ENCODE data around the gene ARHGAP40. TPM values are rescaled to one million over a fixed set of nuclear protein-coding genes. Genes with fewer than 3 reads are reported as not detected.

The ARHGAP40 gene
- total and polyA plus RNA-seq, 2 donors (not counting 3 experiments of a cell fraction or from before 2014, with no cell fraction given) = 0.18 to 0.20 TPM

GRCh38 chr20:38588303-38588702 lies 13.3 kb upstream of the ARHGAP40 start:
- intact Hi-C loops (cut with micrococcal nuclease) (no loop called here), dilution Hi-C loops (cut with MboI; ENCODE audit: extremely low pct_ligation_motif_present, low sequenced_read_pairs) (no loop called here)
- Histone ChIP-seq H3K27ac (ENCODE audit: insufficient read depth, low read depth, low read length) (no peak overlapping the region), H3K9me1 (replicated peaks; ENCODE audit: control insufficient read depth, extremely low read depth, insufficient read depth, low read length) (no peaks in the 10 kb centered on the region), H3K79me2 (ENCODE audit: control insufficient read depth, insufficient read depth, low read length) (no peaks in the 10 kb centered on the region), H3K9me3 (replicated peaks; ENCODE audit: control insufficient read depth, insufficient read depth, low read length) (no peaks in the 10 kb centered on the region), H3K4me3 (replicated peaks in 1 of 3; ENCODE audit: insufficient read depth in 1 of 3, low read depth in 1 of 3, low read length in 3 of 3) (no peak overlapping the region), H3K4me1 (ENCODE audit: control insufficient read depth, extremely low read depth, insufficient read depth, low read length) (no peaks in the 10 kb centered on the region), H4K20me1 (replicated peaks; ENCODE audit: control insufficient read depth, extremely low read depth, insufficient read depth, low read length) (no peaks in the 10 kb centered on the region), H3K36me3 (ENCODE audit: control insufficient read depth in 2 of 2, extremely low read depth in 1 of 2, insufficient read depth in 2 of 2, low read length in 2 of 2) (no peaks in the 10 kb centered on the region), H3K4me2 (ENCODE audit: insufficient read depth, low read length) (no peak overlapping the region), H3K27me3 (ENCODE audit: control insufficient read depth in 2 of 2, insufficient read depth in 2 of 2, low read length in 2 of 2) (peaks cover 0 to 5% of the 10 kb centered on the region in 2 experiments), H2AFZ (ENCODE audit: low read depth, low read length) (no peak overlapping the region), H3K9ac (replicated peaks; ENCODE audit: extremely low read depth, insufficient read depth, low read length) (no peak overlapping the region)
- TF ChIP-seq MYC (IDR thresholded peaks at IDR 0.05; ENCODE audit: low read depth, low read length) = no peak
- CTCF ChIA-PET = no interaction called here
- POLR2A ChIA-PET = no interaction called here
- FAIRE-seq (no peak), DNase-seq (ENCODE audit: low read depth, low spot score) (no peak)
- BruUV-seq (replicated peaks) = no TSS peak

DNA sequence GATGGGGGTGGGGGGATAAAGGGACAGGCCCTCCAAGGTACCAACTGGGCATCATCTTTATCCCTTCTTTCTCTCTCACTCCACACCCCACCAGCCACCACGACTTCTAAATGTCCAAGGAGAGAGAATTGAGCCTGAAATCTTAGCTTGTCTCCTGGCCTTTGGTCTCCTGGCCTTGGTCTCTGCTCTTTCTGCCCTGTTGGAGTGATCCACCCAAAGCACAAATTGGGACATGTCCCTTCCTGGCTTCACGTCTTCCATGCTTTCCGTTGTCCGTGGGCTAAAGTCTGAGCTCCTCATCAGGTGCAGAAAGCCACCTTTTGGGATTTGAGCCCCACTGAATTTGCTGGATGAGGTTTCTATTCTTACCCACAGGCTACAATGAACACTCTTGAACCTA lies 12.3 kb upstream of the ARHGAP40 start:
- Histone ChIP-seq H3K9ac (replicated peaks; ENCODE audit: extremely low read depth, insufficient read depth, low read length) (no peak overlapping the region), H2AFZ (ENCODE audit: low read depth, low read length) (no peak overlapping the region), H3K4me1 (ENCODE audit: control insufficient read depth, extremely low read depth, insufficient read depth, low read length) (no peaks in the 10 kb centered on the region), H3K4me2 (ENCODE audit: insufficient read depth, low read length) (no peak overlapping the region), H3K36me3 (ENCODE audit: control insufficient read depth in 2 of 2, extremely low read depth in 1 of 2, insufficient read depth in 2 of 2, low read length in 2 of 2) (no peaks in the 10 kb centered on the region), H3K9me1 (replicated peaks; ENCODE audit: control insufficient read depth, extremely low read depth, insufficient read depth, low read length) (no peaks in the 10 kb centered on the region), H3K27me3 (ENCODE audit: control insufficient read depth in 2 of 2, insufficient read depth in 2 of 2, low read length in 2 of 2) (no peaks in the 10 kb centered on the region), H4K20me1 (replicated peaks; ENCODE audit: control insufficient read depth, extremely low read depth, insufficient read depth, low read length) (no peaks in the 10 kb centered on the region), H3K79me2 (ENCODE audit: control insufficient read depth, insufficient read depth, low read length) (no peaks in the 10 kb centered on the region), H3K9me3 (replicated peaks; ENCODE audit: control insufficient read depth, insufficient read depth, low read length) (no peaks in the 10 kb centered on the region), H3K4me3 (replicated peaks in 1 of 3; ENCODE audit: insufficient read depth in 1 of 3, low read depth in 1 of 3, low read length in 3 of 3) (no peak overlapping the region), H3K27ac (ENCODE audit: insufficient read depth, low read depth, low read length) (no peak overlapping the region)
- intact Hi-C loops (cut with micrococcal nuclease) = no loop called here
- no peak for DNase-seq (ENCODE audit: low read depth, low spot score)
- ChIA-PET CTCF (no interaction called here), POLR2A (no interaction called here)
- TF ChIP-seq EZH2 (IDR thresholded peaks at IDR 0.05; ENCODE audit: borderline replicate concordance, low read depth, low read length, severe bottlenecking) = no peak
- no peak for TF ChIP-seq POLR2AphosphoS5 (IDR thresholded peaks at IDR 0.05; ENCODE audit: insufficient read depth, low read depth, low read length)
- no peak for TF ChIP-seq MAX (IDR thresholded peaks at IDR 0.05; ENCODE audit: insufficient read depth, insufficient read length)
- TF ChIP-seq JUN (IDR thresholded peaks at IDR 0.05; ENCODE audit: borderline replicate concordance, insufficient read depth, insufficient read length, low read depth) = no peak
- no peak for TF ChIP-seq CTCF (IDR thresholded peaks at IDR 0.05; ENCODE audit: extremely low read depth in 1 of 2, insufficient read depth in 1 of 2, low read depth in 1 of 2, low read length in 2 of 2)
- no peak for TF ChIP-seq MYC (IDR thresholded peaks at IDR 0.05; ENCODE audit: low read depth, low read length)
- no peak for TF ChIP-seq POLR2A (IDR thresholded peaks at IDR 0.05; ENCODE audit: low read depth, low read length)
- TF ChIP-seq GATA2 (IDR thresholded peaks at IDR 0.05; ENCODE audit: insufficient read depth, insufficient read length, low read depth, low read length) = no peak
- no peak for TF ChIP-seq FOS (IDR thresholded peaks at IDR 0.05; ENCODE audit: borderline replicate concordance, insufficient read depth, low read length)
- no peak for FAIRE-seq
- dilution Hi-C loops (cut with MboI; ENCODE audit: extremely low pct_ligation_motif_present, low sequenced_read_pairs) = no loop called here
- no TSS peak for BruUV-seq (replicated peaks)

Data from endothelial cell of umbilical vein (primary cell).